Stimulated activated CD8-positive, alpha-beta memory T cell treated with anti-CD3 and anti-CD28 coated beads, Interleukin-2, amount 100 ng/mL, for 48 hours (primary cell): Measurements from ENCODE around the gene FAM227B.
"Not testable (repeated sequence)": the region's sequence is repeated elsewhere in the genome, so short reads cannot be mapped to it uniquely, and the experiment has no call there.

Experiments used
- DNase-seq, 2 donors: peaks; one replicate each; pipeline ENCODE4 v3.0.0-alpha.2; 2020; ENCODE audit warnings: low read depth in 2 of 2

Gene FAM227B

DNA sequence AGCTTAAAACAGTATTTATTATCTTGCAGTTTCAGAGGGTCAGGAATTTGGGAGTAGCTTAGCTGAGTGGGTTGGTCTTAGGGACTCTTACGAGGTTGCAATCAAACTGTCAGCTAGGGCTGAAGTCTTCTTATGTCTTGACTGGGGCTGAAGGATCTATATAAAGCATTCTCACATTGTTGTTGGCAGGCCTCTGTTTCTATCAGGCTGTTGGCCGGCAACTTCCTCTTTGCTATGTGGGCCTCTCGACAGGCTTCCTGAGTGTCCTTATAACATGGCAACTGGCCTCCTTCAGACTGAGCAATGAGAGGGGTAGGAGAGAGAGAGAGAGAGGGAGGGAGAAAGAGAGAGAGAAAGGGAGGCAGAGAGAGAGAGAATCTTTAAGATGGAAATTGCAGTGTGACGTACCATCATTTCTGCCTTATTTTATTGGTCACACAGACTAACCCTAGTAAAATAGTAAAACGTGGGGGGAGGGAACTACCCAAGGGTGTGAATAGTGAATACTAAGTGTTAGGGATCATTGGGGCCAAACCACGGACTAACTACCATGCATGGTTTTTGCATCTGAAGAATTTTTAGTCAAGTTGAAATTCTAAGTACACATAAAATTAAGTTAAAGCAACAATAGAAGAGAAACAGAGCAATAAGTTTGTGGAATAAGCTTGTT lies 181.5 kb downstream of the FAM227B start:
- no peak for DNase-seq

DNA sequence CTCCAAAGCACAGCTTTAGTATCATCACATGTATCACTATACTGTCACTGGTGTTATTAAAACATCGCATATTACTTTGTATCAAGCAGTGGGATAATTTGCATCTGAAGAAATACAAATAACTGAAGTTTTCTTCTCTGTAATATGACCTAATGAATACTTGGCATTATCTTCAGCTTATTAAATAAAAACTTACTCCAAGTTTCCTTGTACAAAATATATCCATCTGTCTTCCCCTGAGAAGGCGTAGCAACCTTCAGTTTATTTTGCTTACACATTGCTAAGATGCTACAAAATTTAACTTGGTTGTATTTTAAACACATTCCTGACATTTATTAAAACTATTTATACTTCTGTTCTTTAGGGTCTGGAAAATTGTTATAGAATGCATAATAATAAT lies 183.9 kb downstream of the FAM227B start:
- no peak for DNase-seq

DNA sequence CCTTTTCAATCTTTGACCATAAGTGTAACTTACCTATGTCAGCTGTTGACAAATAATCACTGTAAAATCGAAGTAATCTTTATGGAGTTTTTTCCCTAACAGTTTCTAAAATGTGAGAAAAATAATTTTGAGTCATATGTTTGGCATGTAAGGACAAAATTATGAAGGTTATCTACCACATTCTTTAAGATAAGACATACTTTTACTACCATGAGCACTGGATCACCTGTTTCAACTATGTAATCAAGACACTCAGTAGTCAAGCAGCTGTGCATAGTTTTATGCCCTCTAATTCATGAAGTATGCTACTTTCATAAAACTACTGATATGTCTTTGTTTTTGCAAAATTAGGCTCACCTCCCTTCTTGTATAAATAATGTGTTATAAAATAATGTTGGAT lies 185.4 kb downstream of the FAM227B start:
- no peak for DNase-seq

DNA sequence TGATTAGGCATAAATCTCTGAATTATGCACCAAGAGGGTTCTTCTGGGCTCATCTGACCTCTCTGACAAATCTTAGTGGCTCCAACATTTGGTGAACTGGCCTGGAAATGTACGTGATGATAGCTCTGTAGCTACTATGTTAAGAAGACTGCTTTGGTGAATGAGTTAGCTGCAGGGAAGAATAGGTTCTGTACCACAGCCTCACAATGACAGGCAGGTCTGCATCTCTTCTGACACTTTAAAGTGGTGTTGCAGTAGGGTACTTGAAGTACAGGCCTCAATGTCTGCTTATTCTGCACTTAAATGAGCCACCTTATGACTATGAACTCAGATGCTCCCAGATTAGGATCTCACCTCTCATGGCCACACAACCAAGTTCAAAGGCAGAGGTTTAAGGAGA lies 190.6 kb downstream of the FAM227B start:
- no peak for DNase-seq

DNA sequence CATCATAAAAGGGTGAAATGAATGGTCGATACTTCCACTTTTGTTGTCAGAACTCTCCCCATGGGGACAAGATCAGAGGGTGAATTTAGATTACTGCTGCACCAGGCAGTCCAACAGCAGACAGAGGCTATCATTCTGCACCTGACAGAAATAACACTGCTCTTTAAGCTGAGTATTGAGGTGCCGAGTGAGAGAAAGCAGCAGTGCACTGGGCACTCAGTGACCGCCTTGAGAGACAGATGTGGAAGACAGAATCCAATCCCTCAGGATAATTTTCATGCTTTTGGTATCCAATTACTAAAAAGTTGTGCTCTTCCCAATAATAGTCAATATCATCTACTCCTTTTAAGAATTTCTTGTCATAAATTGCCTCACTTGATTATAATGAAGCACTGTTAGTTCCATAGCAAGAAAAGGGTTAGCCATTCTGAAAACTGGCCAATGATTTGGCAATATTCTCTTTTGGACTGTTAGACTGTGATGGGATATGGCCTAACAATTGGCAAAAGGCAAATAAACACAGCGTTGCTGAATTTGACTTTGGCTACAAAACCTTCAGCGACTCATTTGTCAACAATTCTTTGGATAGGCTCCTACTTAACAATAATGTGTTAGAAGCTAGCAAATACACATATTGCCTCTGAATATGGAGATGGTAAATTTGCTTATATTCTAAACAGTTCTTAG lies 192.1 kb downstream of the FAM227B start:
- no peak for DNase-seq

DNA sequence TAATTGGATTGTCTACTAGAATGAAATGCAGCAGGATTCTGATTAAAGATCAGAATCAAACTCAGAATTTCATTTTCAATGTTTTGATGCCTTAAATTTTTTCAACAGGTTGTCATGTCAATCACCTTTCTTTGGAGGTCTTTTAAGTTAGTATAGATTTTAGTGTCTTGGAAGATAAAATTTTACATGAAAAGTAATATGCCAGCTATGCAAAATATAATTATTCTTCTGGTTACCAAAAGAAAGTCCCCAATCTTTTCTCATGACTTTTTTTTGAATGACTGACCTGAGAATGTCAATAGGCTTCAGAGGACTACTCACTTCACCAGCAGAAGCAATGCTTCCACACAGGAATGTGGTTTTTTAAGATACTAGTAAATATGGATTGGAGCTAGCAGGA lies 193.2 kb downstream of the FAM227B start:
- no peak for DNase-seq

DNA sequence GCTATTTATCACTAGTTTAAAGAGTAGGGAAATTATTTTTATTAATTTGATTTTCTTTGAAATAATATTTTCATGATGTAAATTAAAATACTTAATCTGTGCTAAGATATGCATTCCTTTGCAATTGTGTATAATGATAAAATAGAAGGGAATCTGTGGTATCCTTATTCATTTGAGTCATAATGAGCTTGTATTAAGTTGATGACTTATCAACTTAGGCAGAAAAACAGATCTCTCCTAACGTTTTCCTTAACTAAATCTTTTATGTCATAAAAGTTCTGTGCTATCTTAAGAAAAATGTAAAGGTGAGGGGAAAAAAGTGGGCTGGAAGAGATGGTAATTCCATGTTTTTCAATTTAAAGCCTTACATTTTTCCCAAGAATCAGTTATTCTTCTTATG lies 195.7 kb downstream of the FAM227B start:
- DNase-seq = no peak

DNA sequence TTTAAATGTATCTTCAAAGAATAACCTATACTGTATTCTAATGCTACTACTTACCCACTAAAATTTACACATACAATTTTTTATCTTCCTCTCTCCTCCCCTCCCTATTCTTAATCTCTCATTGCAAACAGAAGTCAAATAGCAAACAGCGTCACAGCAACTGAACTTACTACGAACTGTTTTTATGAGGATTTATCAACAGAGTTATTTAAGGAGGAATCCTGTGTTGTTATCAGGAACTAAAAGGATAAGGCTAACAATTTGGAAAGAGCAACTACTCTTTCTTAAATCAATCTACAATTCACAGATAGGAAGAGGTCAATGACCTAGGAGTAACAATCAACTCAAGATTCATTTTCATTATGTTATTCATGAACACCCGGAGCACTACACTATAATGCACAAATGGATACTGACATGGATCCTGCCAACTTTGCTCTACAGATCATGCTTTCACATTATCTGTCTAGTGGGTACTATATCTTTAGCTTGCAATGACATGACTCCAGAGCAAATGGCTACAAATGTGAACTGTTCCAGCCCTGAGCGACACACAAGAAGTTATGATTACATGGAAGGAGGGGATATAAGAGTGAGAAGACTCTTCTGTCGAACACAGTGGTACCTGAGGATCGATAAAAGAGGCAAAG lies 196.6 kb downstream of the FAM227B start:
- no peak for DNase-seq

DNA sequence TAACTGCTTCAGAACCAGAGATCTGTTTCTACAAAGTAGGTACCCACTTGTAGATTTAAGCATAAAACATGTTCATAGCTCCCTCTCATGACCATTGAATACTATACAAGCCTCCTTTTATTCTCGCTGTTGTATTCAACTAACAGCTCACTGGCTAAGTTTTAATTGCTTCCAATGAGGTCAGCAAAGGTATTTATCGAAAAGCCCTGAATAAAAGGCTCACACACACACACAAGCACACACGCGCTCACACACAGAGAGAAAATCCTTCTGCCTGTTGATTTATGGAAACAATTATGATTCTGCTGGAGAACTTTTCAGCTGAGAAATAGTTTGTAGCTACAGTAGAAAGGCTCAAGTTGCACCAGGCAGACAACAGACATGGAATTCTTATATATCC lies 197.6 kb downstream of the FAM227B start, which contains the start of gene FGF7:
TSS of gene FGF7 (plus strand) at position 222 of the 400 bp plus-strand sequence. CDS start 1,056 bp downstream, outside the sequence.
- DNase-seq = no peak

DNA sequence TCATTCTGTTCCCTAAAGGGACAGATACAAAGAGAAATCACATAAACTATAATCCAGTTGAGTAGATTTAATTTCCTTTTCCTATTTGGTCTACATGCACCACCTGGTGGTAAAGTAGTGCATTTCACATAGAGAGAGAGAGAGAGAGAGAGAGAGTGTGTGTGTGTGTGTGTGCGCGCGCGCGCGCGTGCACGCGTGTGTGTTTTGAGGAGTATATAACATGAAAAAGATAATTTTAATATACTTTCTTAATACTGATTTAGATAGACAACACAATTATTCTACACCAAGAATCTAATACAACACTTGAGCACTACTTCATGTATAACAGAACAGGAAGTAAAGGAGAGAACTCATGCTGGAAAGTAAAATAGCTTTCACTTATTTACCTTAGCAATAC lies 198.6 kb downstream of the FAM227B start:
- DNase-seq = peak in 1 of 2 donors; percentile 2

DNA sequence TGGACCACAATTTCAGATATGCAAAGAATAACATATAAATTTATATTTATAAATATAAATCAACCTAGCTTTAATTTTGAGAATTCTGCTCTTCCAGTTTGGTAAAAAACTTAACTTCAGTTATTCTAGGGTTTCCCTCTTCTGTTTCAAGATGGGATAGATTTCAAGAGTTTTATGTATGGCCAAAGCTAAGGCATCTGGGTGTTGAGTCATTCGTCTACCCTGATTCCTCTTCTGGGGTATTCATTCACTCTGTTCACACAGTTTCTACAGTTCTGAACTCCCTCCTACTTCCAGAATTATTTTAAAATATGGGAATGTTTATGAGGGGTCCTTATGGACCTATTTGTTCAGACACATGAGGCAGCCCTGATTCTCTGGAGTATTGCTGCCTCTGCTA lies 201.8 kb downstream of the FAM227B start:
- no peak for DNase-seq

DNA sequence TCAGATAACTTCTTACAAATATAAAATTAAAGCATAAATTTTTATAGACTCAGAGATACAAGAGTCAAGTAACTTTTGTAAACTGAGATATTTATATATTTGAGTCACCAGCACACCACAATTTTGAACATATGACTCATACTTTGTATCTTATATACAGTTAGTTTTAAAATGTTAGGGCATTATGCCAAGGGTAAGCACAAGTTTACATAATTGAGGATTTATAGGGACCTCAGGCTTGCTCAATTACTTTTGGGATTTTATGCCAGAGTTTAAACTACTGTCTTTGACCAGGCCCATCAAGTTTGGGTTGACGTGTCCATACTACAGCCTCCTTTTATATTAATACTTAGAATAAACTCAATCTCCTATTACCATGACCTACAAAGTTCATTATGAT lies 205.0 kb downstream of the FAM227B start:
- no peak for DNase-seq

DNA sequence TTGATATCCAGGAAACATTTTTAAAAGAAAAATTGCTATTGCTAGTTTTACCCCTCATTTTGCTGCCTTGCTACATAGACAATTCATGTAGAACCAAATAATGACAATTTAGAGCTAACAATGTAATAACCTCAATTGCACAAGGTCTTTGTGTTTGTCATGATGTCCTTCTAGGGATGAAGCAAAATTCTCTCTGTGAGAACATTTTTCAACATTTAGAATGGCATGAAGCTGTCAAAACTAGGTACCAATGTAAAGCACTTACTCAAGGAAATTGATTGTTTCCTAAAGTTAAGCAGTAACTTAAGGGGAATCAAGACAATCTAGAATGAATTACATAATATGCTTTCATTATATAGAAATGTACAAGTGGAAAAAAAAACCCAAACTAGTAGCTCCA lies 205.5 kb downstream of the FAM227B start:
- no peak for DNase-seq

DNA sequence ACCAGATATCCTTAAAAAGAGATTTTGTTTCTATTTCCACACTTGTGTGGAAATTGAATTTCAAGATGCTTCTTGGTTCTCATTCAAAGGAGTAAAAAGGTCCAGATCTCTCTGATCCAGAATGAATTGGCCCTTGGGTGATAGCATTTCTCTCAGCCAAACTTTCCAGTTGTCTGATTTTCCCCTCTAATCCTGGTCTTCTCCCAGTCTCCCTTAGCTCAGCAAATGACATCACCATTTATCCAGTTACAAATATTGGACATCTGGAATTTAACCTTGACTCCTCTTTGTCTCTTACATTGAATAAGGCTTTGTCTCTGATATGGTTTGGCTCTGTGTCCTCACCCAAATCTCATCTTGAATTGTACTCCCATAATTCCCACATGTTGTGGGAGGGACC lies 207.8 kb downstream of the FAM227B start:
- no peak for DNase-seq

DNA sequence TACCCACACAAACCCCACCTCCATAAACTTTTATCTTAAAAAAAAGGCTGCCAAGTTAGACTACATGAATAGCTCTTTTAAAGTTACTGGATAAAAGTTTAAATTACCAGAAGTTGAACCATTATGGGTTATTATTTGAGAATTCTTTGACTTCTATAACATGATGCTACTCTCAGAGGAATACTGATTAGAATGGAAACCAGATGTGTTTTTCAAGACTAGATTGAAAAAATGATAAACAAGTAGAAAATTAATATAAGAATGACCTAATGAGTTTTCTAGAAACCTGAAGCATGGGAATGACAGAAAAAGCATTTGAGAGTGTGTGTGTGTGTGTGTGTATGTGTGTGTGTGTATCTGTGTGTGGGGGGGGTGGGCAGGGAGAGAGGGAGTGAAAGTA lies 210.0 kb downstream of the FAM227B start:
- DNase-seq = no peak

DNA sequence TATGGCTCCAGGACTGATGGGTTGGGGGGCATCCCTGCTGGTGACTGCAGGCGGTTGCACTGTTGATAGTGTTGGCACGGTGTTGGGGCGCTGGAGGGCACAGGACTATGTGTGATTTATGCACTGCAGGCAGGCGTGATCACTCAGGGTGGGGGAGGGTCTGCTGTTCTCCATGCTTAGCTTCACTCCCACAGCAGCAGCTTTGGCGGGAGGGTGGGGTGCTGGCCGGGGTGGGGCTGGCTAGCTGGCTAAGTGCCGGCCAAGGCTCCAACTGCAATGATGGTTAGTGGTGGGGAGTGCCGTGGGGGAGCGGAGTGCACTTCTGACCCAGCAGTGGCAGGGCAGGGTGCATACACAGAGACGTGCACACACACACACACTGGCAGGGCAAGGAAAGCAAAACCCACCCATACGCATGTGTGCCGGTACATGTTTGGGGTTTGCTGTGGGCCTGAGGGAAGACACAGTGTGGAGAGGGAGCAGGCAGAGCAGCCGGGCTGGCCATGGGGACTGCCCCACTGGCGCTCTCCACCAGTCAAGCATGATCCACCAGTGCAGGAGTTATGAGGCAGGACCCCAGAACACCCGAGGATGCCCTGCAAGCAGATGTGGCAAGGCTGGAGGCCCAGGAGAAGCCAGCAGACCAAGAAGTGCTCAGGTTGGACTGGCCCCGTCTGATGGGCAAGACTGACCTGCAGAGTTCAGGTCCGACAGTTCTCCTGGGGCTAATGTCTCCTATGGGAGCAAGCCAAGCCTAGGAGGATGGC lies 214.1 kb downstream of the FAM227B start:
- DNase-seq = no peak

DNA sequence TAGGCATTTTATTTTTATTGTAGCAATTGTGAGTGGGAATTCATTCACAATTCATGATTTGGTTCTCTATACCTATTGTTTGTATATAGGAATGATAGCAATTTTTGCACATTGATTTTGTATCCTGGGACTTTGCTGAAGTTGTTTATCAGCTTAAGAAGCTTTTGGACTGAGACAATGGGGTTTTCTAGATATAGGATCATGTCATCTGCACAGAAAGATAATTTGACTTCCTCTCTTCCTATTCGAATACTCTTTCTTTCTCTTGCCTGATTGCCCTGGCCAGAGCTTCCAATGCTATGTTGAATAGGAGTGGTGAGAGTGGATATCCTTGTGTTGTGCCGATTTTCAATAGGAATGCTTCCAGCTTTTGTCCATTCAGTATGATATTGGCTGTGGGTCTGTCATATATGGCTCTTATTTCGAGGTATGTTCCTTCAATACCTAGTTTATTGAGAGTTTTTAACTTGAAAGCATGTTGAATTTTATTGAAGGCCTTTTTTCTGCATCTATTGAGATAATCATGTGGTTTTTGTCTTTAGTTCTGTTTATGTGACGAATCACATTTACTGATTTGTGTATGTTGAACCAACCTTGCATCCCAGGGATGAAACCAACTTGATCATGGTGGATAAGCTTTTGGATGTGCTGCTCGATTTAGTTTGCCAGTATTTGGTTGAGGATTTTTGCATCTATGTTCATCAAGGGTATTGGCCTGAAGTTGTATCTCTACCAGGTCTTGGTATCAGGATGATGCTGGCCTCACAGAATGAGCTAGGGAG lies 217.9 kb downstream of the FAM227B start:
- not testable (repeated sequence) for DNase-seq

DNA sequence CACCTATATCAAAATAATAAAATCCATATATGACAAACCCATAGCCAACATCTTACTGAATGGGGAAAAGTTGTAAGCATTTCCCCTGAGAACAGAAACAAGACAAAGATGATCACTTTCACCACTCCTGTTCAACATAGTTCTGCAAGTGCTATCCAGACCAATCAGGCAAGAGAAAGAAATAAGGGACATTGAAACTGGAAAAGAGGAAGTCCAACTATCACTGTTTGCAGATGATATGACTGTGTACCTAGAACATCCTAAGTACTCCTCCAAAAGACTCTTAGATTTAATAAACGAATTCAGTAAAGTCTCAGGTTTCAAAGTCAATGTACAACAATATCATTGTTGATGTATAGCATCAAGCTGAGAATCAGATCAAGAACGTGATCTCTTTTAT lies 233.1 kb downstream of the FAM227B start:
- no peak for DNase-seq

DNA sequence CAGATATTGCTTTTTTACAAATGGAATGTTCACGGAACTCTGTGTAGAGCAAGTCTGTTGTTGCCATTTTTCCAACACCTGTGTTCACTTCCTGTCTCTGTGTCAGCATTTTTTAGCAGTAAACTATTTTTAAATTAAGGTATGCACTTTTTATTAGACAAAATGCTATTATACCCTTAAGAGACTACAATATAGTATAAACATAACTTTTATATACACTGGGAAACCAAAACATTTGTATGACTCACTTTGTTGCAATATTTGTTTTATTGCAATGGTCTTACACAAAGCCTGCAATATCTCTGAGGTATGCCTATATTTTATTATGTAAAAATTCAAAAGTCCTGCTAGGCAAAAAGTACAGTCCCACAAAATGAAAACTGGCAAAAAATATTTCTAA lies 237.4 kb downstream of the FAM227B start:
- DNase-seq = no peak

DNA sequence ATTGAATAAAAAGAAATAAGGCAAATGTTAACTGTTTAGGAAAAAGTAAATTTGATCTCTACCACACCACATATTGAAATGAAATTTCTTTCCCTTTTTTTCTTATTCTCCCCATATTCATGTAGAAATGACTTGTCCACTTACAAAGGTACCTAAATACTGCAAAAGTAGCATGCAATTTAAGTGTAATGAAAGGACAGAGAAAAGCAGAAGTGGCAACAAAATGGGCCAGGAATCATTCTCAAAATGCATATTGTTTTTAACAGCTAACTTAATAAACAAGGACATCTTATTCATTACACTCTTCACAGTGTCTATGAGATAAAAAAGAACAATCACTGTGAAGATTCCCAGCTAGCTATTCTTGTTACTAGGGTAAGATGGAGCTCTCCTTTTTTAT lies 238.2 kb downstream of the FAM227B start:
- no peak for DNase-seq

DNA sequence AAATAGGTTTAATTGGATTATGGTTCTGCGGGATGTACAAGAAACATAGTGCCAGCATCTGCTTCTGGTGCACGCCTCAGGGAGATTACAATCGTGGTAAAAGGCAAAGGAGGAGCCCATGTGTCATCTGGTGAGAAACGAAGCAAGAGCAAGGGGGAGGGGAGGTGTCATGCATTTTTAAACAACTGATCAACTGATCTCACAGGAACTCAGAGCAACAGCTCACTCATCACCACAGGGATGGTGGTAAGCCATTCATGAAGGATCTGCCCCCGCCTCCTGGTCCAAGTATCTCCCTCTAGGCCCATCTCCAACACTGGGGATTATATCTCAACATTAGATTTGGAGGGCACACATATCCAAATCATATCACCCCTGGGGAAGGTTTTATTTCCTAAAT lies 239.7 kb downstream of the FAM227B start:
- DNase-seq = no peak

DNA sequence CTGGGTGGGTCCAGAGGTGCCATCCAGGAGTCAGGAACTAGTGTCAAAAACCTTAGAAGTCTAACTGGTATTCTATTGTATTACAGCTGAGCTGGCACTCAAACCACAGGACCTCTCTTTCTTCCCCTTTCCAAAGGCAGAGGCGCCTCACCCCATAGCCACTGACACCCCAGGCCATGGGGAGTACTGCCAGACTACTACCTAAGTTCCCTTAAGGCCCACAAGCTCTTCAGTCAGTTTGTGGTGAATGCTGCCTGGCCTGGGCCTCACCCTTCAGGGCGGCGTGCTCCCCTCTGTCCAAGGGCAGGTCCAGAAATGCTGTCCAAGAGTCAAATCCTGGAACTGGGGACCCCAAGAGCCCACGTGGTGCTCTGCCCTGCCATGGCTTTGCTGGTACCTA lies 240.6 kb downstream of the FAM227B start:
- DNase-seq = no peak
